GM23338 (cell line): ENCODE data around the gene CYB5A.

Source experiments
- CREB1 ChIP-seq: fragments of 250-450 bp; sonication (Bioruptor Pico); IDR thresholded peaks from 2 replicates; pipeline ENCODE4 v1.5.0; 2020; ENCODE audit warnings: low read depth, mild to moderate bottlenecking, moderate library complexity
- EZH2 ChIP-seq: fragments of 200-600 bp; sonication (generic); IDR thresholded peaks from one replicate; pipeline ENCODE4 v1.8.0; 2017; ENCODE audit warnings: antibody characterized with exemption, mild to moderate bottlenecking, low read depth; ENCODE audit not compliant: unreplicated experiment
- POLR2AphosphoS5 ChIP-seq: IDR thresholded peaks from 2 replicates; pipeline ENCODE4 v1.6.1; 2016; ENCODE audit warnings: antibody characterized with exemption, low read depth
- TF ChIP-seq, protein P1 (sequence below), 2 experiments: fragments of 200-600 bp in 1 of 2; sonication (generic) in 1 of 2; conservative IDR thresholded peaks; 2 replicates each; pipeline versions ENCODE4 v1.5.1 to v1.6.1; 2016 to 2017; ENCODE audit warnings: antibody characterized with exemption in 2 of 2, low read depth in 2 of 2, mild to moderate bottlenecking in 2 of 2, moderate library complexity in 1 of 2
- TF ChIP-seq, protein P2 (sequence below): fragments of 250-450 bp; sonication (Bioruptor Pico); IDR thresholded peaks from 2 replicates; pipeline ENCODE4 v1.5.0; 2020; ENCODE audit warnings: mild to moderate bottlenecking, moderate library complexity

DNA sequence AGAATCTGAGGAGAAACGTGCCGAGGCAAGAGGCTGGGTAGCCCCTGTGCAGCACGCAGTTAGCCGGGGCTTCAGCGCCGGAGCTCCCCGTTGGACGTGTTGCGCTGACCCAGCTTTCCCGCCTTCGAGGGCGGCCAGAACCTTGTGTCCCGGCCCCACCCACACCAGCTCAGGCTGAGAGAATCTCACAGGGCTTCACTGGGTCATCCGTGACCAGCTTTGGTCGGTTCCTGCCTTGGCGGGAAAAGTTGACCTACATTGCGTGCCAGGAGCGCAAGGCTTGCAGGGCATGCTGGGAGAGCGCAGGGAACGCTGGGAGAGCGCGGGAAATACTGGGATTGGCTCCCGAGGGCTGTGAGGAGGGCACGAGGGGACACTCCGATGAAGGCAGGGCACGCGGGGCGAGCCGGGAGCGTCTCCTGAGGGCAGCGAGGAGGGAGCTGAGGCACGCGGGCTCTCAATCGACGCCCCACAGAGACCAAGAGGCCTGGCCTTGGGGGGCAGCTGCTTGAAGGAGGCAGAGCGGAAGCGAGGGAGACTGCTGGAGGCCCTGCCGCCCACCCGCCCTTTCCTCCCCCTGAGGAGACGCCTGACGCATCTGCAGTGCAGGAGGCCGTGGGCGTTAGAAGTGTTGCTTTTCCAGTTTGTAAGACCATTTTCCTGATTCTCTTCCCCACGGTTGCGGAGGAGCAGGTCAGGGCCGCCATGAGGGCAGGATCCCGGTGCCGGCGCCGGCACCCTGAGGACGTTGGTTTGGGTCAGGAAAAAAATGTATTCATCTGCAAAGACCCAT, 23.9 kb upstream of the CYB5A start, which contains the start of gene C18orf63:
- TF ChIP-seq, protein P1, sequence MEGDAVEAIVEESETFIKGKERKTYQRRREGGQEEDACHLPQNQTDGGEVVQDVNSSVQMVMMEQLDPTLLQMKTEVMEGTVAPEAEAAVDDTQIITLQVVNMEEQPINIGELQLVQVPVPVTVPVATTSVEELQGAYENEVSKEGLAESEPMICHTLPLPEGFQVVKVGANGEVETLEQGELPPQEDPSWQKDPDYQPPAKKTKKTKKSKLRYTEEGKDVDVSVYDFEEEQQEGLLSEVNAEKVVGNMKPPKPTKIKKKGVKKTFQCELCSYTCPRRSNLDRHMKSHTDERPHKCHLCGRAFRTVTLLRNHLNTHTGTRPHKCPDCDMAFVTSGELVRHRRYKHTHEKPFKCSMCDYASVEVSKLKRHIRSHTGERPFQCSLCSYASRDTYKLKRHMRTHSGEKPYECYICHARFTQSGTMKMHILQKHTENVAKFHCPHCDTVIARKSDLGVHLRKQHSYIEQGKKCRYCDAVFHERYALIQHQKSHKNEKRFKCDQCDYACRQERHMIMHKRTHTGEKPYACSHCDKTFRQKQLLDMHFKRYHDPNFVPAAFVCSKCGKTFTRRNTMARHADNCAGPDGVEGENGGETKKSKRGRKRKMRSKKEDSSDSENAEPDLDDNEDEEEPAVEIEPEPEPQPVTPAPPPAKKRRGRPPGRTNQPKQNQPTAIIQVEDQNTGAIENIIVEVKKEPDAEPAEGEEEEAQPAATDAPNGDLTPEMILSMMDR (conservative IDR thresholded peaks at IDR 0.05; ENCODE audit: low read depth in 2 of 2) = no peak
- TF ChIP-seq POLR2AphosphoS5 (no peak), EZH2 (no peak), CREB1 (CRISPR knock-in tag) (no peak)
- TF ChIP-seq, protein P2, sequence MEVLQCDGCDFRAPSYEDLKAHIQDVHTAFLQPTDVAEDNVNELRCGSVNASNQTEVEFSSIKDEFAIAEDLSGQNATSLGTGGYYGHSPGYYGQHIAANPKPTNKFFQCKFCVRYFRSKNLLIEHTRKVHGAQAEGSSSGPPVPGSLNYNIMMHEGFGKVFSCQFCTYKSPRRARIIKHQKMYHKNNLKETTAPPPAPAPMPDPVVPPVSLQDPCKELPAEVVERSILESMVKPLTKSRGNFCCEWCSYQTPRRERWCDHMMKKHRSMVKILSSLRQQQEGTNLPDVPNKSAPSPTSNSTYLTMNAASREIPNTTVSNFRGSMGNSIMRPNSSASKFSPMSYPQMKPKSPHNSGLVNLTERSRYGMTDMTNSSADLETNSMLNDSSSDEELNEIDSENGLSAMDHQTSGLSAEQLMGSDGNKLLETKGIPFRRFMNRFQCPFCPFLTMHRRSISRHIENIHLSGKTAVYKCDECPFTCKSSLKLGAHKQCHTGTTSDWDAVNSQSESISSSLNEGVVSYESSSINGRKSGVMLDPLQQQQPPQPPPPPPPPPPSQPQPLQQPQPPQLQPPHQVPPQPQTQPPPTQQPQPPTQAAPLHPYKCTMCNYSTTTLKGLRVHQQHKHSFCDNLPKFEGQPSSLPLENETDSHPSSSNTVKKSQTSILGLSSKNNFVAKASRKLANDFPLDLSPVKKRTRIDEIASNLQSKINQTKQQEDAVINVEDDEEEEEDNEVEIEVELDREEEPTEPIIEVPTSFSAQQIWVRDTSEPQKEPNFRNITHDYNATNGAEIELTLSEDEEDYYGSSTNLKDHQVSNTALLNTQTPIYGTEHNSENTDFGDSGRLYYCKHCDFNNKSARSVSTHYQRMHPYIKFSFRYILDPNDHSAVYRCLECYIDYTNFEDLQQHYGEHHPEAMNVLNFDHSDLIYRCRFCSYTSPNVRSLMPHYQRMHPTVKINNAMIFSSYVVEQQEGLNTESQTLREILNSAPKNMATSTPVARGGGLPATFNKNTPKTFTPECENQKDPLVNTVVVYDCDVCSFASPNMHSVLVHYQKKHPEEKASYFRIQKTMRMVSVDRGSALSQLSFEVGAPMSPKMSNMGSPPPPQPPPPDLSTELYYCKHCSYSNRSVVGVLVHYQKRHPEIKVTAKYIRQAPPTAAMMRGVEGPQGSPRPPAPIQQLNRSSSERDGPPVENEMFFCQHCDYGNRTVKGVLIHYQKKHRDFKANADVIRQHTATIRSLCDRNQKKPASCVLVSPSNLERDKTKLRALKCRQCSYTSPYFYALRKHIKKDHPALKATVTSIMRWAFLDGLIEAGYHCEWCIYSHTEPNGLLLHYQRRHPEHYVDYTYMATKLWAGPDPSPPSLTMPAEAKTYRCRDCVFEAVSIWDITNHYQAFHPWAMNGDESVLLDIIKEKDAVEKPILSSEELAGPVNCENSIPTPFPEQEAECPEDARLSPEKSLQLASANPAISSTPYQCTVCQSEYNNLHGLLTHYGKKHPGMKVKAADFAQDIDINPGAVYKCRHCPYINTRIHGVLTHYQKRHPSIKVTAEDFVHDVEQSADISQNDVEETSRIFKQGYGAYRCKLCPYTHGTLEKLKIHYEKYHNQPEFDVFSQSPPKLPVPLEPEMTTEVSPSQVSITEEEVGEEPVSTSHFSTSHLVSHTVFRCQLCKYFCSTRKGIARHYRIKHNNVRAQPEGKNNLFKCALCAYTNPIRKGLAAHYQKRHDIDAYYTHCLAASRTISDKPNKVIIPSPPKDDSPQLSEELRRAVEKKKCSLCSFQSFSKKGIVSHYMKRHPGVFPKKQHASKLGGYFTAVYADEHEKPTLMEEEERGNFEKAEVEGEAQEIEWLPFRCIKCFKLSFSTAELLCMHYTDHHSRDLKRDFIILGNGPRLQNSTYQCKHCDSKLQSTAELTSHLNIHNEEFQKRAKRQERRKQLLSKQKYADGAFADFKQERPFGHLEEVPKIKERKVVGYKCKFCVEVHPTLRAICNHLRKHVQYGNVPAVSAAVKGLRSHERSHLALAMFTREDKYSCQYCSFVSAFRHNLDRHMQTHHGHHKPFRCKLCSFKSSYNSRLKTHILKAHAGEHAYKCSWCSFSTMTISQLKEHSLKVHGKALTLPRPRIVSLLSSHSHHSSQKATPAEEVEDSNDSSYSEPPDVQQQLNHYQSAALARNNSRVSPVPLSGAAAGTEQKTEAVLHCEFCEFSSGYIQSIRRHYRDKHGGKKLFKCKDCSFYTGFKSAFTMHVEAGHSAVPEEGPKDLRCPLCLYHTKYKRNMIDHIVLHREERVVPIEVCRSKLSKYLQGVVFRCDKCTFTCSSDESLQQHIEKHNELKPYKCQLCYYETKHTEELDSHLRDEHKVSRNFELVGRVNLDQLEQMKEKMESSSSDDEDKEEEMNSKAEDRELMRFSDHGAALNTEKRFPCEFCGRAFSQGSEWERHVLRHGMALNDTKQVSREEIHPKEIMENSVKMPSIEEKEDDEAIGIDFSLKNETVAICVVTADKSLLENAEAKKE = no peak
